ENCODE data around the gene KRTAP12-2.

Gene KRTAP12-2

DNA sequence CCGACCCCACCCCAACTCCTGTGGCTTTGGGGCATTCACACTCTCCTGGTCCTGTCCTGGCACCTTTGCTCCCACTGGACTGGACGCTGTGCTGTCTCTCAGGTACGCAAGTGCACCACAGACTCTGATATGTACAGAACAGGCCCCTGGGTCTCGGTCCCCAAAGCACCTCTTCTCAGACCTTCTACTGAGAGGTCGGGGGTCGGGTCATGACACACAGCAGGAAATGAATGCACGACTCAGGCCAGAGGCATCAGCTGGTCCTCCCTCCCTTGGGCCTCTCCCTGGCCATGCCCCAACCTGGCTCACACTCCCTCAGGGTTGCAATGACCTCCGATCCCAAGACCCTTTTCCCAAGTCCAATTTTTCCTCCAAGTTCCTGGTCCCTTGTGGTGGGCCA lies 28.5 kb upstream of the KRTAP12-2 start:
- Histone ChIP-seq H3K4me1 (ENCODE audit: low read length) (no peaks in the 10 kb centered on the region), H3K79me2 (ENCODE audit: low read length) (no peaks in the 10 kb centered on the region), H3K36me3 (replicated peaks; ENCODE audit: insufficient read depth, low read length) (no peaks in the 10 kb centered on the region), H3K27ac (ENCODE audit: low read length) (no peak overlapping the region), H3K9me2 (replicated peaks; ENCODE audit: insufficient read depth, low read length) (no peaks in the 10 kb centered on the region), H3K4me2 (ENCODE audit: low read depth, low read length) (no peak overlapping the region), H3K27me3 (replicated peaks; ENCODE audit: insufficient read depth, low read length) (peaks cover 98% of the 10 kb centered on the region), H3K9ac (ENCODE audit: low read length) (no peak overlapping the region), H2AFZ (ENCODE audit: low read length) (no peak overlapping the region), H3K9me3 (replicated peaks; ENCODE audit: insufficient read depth, low read length) (no peaks in the 10 kb centered on the region), H3F3A (ENCODE audit: insufficient read depth, low read length) (no peaks in the 10 kb centered on the region), H3K4me3 (ENCODE audit: low read length) (no peak overlapping the region), H4K20me1 (ENCODE audit: insufficient read depth, low read length) (no peaks in the 10 kb centered on the region)
- TF ChIP-seq EZH2 (optimal IDR thresholded peaks at IDR 0.05; ENCODE audit: low read depth, low read length) (no peak), EZH2phosphoT487 (IDR thresholded peaks at IDR 0.05; ENCODE audit: low read length) (no peak)
- TF ChIP-seq, protein P1, sequence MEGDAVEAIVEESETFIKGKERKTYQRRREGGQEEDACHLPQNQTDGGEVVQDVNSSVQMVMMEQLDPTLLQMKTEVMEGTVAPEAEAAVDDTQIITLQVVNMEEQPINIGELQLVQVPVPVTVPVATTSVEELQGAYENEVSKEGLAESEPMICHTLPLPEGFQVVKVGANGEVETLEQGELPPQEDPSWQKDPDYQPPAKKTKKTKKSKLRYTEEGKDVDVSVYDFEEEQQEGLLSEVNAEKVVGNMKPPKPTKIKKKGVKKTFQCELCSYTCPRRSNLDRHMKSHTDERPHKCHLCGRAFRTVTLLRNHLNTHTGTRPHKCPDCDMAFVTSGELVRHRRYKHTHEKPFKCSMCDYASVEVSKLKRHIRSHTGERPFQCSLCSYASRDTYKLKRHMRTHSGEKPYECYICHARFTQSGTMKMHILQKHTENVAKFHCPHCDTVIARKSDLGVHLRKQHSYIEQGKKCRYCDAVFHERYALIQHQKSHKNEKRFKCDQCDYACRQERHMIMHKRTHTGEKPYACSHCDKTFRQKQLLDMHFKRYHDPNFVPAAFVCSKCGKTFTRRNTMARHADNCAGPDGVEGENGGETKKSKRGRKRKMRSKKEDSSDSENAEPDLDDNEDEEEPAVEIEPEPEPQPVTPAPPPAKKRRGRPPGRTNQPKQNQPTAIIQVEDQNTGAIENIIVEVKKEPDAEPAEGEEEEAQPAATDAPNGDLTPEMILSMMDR (IDR thresholded peaks at IDR 0.05; ENCODE audit: low read length): no peak
- DNase-seq: no peak

DNA sequence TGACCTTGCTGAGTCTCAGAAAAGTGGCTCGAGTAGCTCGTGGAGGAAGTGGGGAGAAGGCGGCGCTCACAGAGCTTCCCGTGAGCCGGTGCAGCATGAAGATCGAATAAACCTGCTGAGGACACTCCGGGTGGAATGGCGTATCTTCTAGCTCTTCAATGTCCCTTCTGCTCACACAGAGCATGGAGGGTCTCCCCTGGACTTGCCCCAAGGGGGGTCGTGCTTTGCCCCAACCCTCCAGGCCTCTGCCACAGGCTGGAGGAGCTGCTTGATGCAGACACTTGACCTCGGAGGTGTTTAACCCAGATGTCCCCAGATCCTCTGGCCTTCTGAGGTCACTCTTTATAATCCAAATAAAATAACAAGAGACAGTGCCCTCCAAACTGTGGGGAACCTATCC lies 28.0 kb upstream of the KRTAP12-2 start:
- no peaks in the 10 kb centered on the region for H3F3A ChIP-seq (ENCODE audit: insufficient read depth, low read length)
- H3K4me2 ChIP-seq (ENCODE audit: low read depth, low read length): no peak overlapping the region
- no peaks in the 10 kb centered on the region for H3K79me2 ChIP-seq (ENCODE audit: low read length)
- DNase-seq: no peak
- no peak overlapping the region for H3K27ac ChIP-seq (ENCODE audit: low read length)
- H3K9me3 ChIP-seq (replicated peaks; ENCODE audit: insufficient read depth, low read length): no peaks in the 10 kb centered on the region
- H3K4me3 ChIP-seq (ENCODE audit: low read length): no peak overlapping the region
- H3K36me3 ChIP-seq (replicated peaks; ENCODE audit: insufficient read depth, low read length): no peaks in the 10 kb centered on the region
- no peak for TF ChIP-seq EZH2 (optimal IDR thresholded peaks at IDR 0.05; ENCODE audit: low read depth, low read length)
- no peak for TF ChIP-seq EZH2phosphoT487 (IDR thresholded peaks at IDR 0.05; ENCODE audit: low read length)
- TF ChIP-seq, protein P1 (IDR thresholded peaks at IDR 0.05; ENCODE audit: low read length): no peak
- no peaks in the 10 kb centered on the region for H4K20me1 ChIP-seq (ENCODE audit: insufficient read depth, low read length)
- peaks cover 98% of the 10 kb centered on the region for H3K27me3 ChIP-seq (replicated peaks; ENCODE audit: insufficient read depth, low read length)
- no peak overlapping the region for H3K9ac ChIP-seq (ENCODE audit: low read length)
- H3K4me1 ChIP-seq (ENCODE audit: low read length): no peaks in the 10 kb centered on the region
- H3K9me2 ChIP-seq (replicated peaks; ENCODE audit: insufficient read depth, low read length): no peaks in the 10 kb centered on the region
- no peak overlapping the region for H2AFZ ChIP-seq (ENCODE audit: low read length)

DNA sequence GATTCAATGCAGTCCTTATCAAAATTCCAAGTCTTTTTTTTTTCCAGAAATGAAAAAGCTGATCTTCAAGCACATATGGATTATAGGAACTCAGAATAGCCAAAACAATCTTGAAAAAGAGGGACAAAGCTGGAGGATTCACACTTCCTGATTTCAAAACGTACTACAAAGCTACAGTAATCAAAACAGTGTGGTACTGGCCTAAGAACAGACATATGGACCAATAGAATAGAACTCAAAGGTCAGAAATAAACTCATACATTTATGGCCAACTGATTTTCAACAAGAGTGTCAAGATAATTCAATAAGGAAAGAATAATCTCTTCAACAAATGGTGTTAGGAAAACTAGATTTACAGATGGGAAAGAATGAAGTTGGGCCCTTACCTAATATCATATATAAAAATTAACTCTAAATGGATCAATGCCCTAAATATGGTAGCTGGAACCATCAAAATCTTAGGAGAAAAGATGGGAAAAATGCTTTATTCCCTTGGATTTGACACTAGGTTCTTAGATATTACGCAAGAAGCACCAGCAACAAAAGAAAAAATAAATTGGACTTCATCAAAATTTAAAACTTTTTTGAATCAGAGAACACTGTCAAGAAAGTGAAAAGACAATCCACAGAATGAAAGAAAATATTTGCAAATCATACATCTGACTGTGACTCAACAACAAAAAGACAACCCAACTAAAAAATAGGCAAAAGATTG lies 26.2 kb upstream of the KRTAP12-2 start:
- Histone ChIP-seq H3K27me3 (replicated peaks; ENCODE audit: insufficient read depth, low read length) (peaks cover 97% of the 10 kb centered on the region), H2AFZ (ENCODE audit: low read length) (no peak overlapping the region), H3K4me3 (ENCODE audit: low read length) (no peak overlapping the region), H3K79me2 (ENCODE audit: low read length) (no peaks in the 10 kb centered on the region), H3K9me2 (replicated peaks; ENCODE audit: insufficient read depth, low read length) (no peaks in the 10 kb centered on the region), H4K20me1 (ENCODE audit: insufficient read depth, low read length) (no peaks in the 10 kb centered on the region), H3K27ac (ENCODE audit: low read length) (no peak overlapping the region), H3K4me1 (ENCODE audit: low read length) (no peaks in the 10 kb centered on the region), H3K4me2 (ENCODE audit: low read depth, low read length) (no peak overlapping the region), H3K9me3 (replicated peaks; ENCODE audit: insufficient read depth, low read length) (no peaks in the 10 kb centered on the region), H3K36me3 (replicated peaks; ENCODE audit: insufficient read depth, low read length) (no peaks in the 10 kb centered on the region), H3K9ac (ENCODE audit: low read length) (no peak overlapping the region), H3F3A (ENCODE audit: insufficient read depth, low read length) (no peaks in the 10 kb centered on the region)
- DNase-seq: no peak
- TF ChIP-seq, protein P1 (IDR thresholded peaks at IDR 0.05; ENCODE audit: low read length): no peak
- TF ChIP-seq EZH2phosphoT487 (IDR thresholded peaks at IDR 0.05; ENCODE audit: low read length) (no peak), EZH2 (optimal IDR thresholded peaks at IDR 0.05; ENCODE audit: low read depth, low read length) (no peak)

All from MM.1S (cell line).